Keratinocyte (primary cell): ENCODE data around the gene SMAD6. TPM values are rescaled to one million over a fixed set of nuclear protein-coding genes. Genes with fewer than 3 reads are reported as not detected.

Experiments used
- DNase-seq: peaks from one replicate; pipeline ENCODE4 v3.0.0-alpha.2; 2011; ENCODE audit warnings: low read depth, missing footprints, low spot score
- FAIRE-seq: peaks from 2 replicates; lab custom pipeline; 2011; peaks lifted over from hg19 to GRCh38; lab: Jason Lieb, UNC
- H2AFZ ChIP-seq: 2 replicates; pipeline ENCODE4 v1.6.0; 2012; ENCODE audit warnings: low read length, control low read depth, inconsistent platforms; ENCODE audit not compliant: control insufficient read depth
- H3K27ac ChIP-seq: 2 replicates; pipeline ENCODE4 v1.5.1; 2011; ENCODE audit warnings: low read length; ENCODE audit not compliant: control insufficient read depth, insufficient read depth
- H3K27me3 ChIP-seq: 3 replicates; pipeline ENCODE4 v1.6.0; 2011; ENCODE audit warnings: low read length; ENCODE audit not compliant: control insufficient read depth, insufficient read depth; ENCODE audit errors: extremely low read depth
- H3K36me3 ChIP-seq, 2 experiments: 2 replicates in 1 of 2; 3 replicates in 1 of 2; pipeline ENCODE4 v1.5.1; 2011; ENCODE audit warnings: low read length in 2 of 2, mild to moderate bottlenecking in 1 of 2; ENCODE audit not compliant: control insufficient read depth in 2 of 2, insufficient read depth in 2 of 2; ENCODE audit errors: extremely low read depth in 1 of 2
- H3K4me1 ChIP-seq: 3 replicates; pipeline ENCODE4 v1.5.1; 2011; ENCODE audit warnings: low read length; ENCODE audit not compliant: control insufficient read depth, insufficient read depth; ENCODE audit errors: extremely low read depth
- H3K4me2 ChIP-seq: 3 replicates; pipeline ENCODE4 v1.6.0; 2011; ENCODE audit warnings: low read depth, low read length; ENCODE audit not compliant: control insufficient read depth, insufficient read depth; ENCODE audit errors: extremely low read depth
- H3K4me3 ChIP-seq, 3 experiments: fragments of 200-600 bp in 1 of 3; sonication (generic) in 1 of 3; 2 replicates in 2 of 3; 3 replicates in 1 of 3; pipeline ENCODE4 v1.5.1; 2011 to 2016; ENCODE audit warnings: low read length in 3 of 3, mild to moderate bottlenecking in 3 of 3, control low read depth in 2 of 3, inconsistent platforms in 1 of 3, low read depth in 1 of 3, mixed read lengths in 1 of 3, mixed run types in 1 of 3, moderate library complexity in 1 of 3; ENCODE audit not compliant: control insufficient read depth in 2 of 3, insufficient read depth in 2 of 3; ENCODE audit errors: extremely low read depth in 1 of 3
- H3K79me2 ChIP-seq: 2 replicates; pipeline ENCODE4 v1.6.0; 2012; ENCODE audit warnings: low read length; ENCODE audit not compliant: control insufficient read depth, insufficient read depth
- H3K9ac ChIP-seq: 3 replicates; pipeline ENCODE4 v1.6.0; 2011; ENCODE audit warnings: low read length; ENCODE audit not compliant: control insufficient read depth, insufficient read depth; ENCODE audit errors: extremely low read depth
- H3K9me1 ChIP-seq: 3 replicates; pipeline ENCODE4 v1.6.0; 2011; ENCODE audit warnings: low read length; ENCODE audit not compliant: control insufficient read depth, insufficient read depth; ENCODE audit errors: extremely low read depth
- H3K9me3 ChIP-seq: 2 replicates; pipeline ENCODE4 v1.5.1; 2012; ENCODE audit warnings: low read depth, low read length; ENCODE audit not compliant: control insufficient read depth
- H4K20me1 ChIP-seq: 3 replicates; pipeline ENCODE4 v1.6.0; 2011; ENCODE audit warnings: low read length; ENCODE audit not compliant: control insufficient read depth, insufficient read depth; ENCODE audit errors: extremely low read depth
- EZH2 ChIP-seq: IDR thresholded peaks from one replicate; pipeline ENCODE4 v1.6.1; 2012; ENCODE audit warnings: inconsistent platforms, mild to moderate bottlenecking, low read length, moderate library complexity
- dilution Hi-C: fragments of 300-500 bp; cut with MboI; formaldehyde crosslinking; loops from one replicate; pipeline ENCODE4 v1.7.0; 2020; ENCODE audit warnings: low sequenced_read_pairs; ENCODE audit not compliant: extremely low pct_ligation_motif_present
- polyA plus RNA-seq, 5 experiments: library from polyadenylated mRNA; depleted of rRNA in 3 of 5; stranded (reverse) in 3 of 5; stranded (forward) in 1 of 5; unstranded in 1 of 5; fragments of >200 nt; gene quantifications; 1 replicate in 1 of 5; 2 replicates in 3 of 5; 3 replicates in 1 of 5; pipeline versions ENCODE4 v1.2.1 to v1.2.3, GENCODE V29; 2011 to 2012; ENCODE audit warnings: missing spikeins in 2 of 5, low read depth in 1 of 5, low replicate concordance in 1 of 5
- TF ChIP-seq, protein P1 (sequence below), 3 experiments: IDR thresholded peaks in 1 of 3; conservative IDR thresholded peaks in 1 of 3; optimal IDR thresholded peaks in 1 of 3; 2 replicates in 2 of 3; 3 replicates in 1 of 3; pipeline versions ENCODE3 to v1.5.1; 2011; ENCODE audit warnings: low read length in 3 of 3, mild to moderate bottlenecking in 3 of 3, moderate library complexity in 2 of 3, control low read depth in 1 of 3, inconsistent platforms in 1 of 3; ENCODE audit not compliant: insufficient read depth in 2 of 3; ENCODE audit errors: extremely low read depth in 1 of 3

Gene SMAD6
- polyA plus RNA-seq, 1 donor (not counting 4 experiments of a cell fraction or from before 2014, with no cell fraction given) = 0.03 TPM

- Histone ChIP-seq H3K36me3 (no peaks in the 10 kb centered on the region), H3K9me3 (no peaks in the 10 kb centered on the region), H3K79me2 (no peaks in the 10 kb centered on the region), H3K4me3 (no peak overlapping the region), H3K27ac (no peak overlapping the region), H3K9me1 (no peaks in the 10 kb centered on the region), H4K20me1 (no peaks in the 10 kb centered on the region), H2AFZ (no peak overlapping the region), H3K4me2 (no peak overlapping the region), H3K9ac (no peak overlapping the region), H3K27me3 (peaks cover 23% of the 10 kb centered on the region), H3K4me1 (no peaks in the 10 kb centered on the region)
- dilution Hi-C loops = no loop called here
- FAIRE-seq (no peak), DNase-seq (no peak)
- TF ChIP-seq EZH2 = no peak
- TF ChIP-seq, protein P1, sequence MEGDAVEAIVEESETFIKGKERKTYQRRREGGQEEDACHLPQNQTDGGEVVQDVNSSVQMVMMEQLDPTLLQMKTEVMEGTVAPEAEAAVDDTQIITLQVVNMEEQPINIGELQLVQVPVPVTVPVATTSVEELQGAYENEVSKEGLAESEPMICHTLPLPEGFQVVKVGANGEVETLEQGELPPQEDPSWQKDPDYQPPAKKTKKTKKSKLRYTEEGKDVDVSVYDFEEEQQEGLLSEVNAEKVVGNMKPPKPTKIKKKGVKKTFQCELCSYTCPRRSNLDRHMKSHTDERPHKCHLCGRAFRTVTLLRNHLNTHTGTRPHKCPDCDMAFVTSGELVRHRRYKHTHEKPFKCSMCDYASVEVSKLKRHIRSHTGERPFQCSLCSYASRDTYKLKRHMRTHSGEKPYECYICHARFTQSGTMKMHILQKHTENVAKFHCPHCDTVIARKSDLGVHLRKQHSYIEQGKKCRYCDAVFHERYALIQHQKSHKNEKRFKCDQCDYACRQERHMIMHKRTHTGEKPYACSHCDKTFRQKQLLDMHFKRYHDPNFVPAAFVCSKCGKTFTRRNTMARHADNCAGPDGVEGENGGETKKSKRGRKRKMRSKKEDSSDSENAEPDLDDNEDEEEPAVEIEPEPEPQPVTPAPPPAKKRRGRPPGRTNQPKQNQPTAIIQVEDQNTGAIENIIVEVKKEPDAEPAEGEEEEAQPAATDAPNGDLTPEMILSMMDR (optimal IDR thresholded peaks at IDR 0.05 in 1 of 3, IDR thresholded peaks at IDR 0.05 in 1 of 3, conservative IDR thresholded peaks at IDR 0.05 in 1 of 3; ENCODE audit: extremely low read depth in 1 of 3, insufficient read depth in 2 of 3, low read length in 3 of 3) = no peak
Observed at GRCh38 chr15:66724732-66725463, 22.9 kb downstream of the SMAD6 start.

- Histone ChIP-seq H2AFZ (no peak overlapping the region), H3K79me2 (no peaks in the 10 kb centered on the region), H3K9me1 (no peaks in the 10 kb centered on the region), H3K4me1 (no peaks in the 10 kb centered on the region), H4K20me1 (no peaks in the 10 kb centered on the region), H3K27ac (no peak overlapping the region), H3K4me2 (no peak overlapping the region), H3K9ac (no peak overlapping the region), H3K4me3 (no peak overlapping the region), H3K27me3 (peaks cover 23% of the 10 kb centered on the region), H3K36me3 (no peaks in the 10 kb centered on the region), H3K9me3 (no peaks in the 10 kb centered on the region)
- TF ChIP-seq, protein P1 (optimal IDR thresholded peaks at IDR 0.05 in 1 of 3, IDR thresholded peaks at IDR 0.05 in 1 of 3, conservative IDR thresholded peaks at IDR 0.05 in 1 of 3; ENCODE audit: extremely low read depth in 1 of 3, insufficient read depth in 2 of 3, low read length in 3 of 3) = no peak
- dilution Hi-C loops = no loop called here
- FAIRE-seq (no peak), DNase-seq (no peak)
Observed at GRCh38 chr15:66725464-66725785, 23.4 kb downstream of the SMAD6 start.
